GM19468 (cell line): ENCODE data around the gene CLEC4F.
"Not testable (repeated sequence)": the region's sequence is repeated elsewhere in the genome, so short reads cannot be mapped to it uniquely, and the experiment has no call there.

Experiments used
- ATAC-seq: cut with Tn5 transposase; IDR thresholded peaks from one replicate; pipeline ENCODE4 v1.9.1; 2021; ENCODE audit warnings: mild to moderate bottlenecking, moderate library complexity, moderate number of reproducible peaks; ENCODE audit not compliant: unreplicated experiment; ENCODE audit errors: extremely low read depth

The CLEC4F gene

GRCh38 chr2:70828115-70828514, 7.7 kb upstream of the CLEC4F start:
- no peak for ATAC-seq

- ATAC-seq, result no peak
Observed at GRCh38 chr2:70827388-70827787, 7.0 kb upstream of the CLEC4F start.

- no peak for ATAC-seq
Observed at GRCh38 chr2:70826696-70827350, 6.4 kb upstream of the CLEC4F start.

- ATAC-seq, result no peak
Observed at GRCh38 chr2:70823249-70823648, 2.9 kb upstream of the CLEC4F start.

GRCh38 chr2:70822843-70823242, 2.4 kb upstream of the CLEC4F start:
- no peak for ATAC-seq

GRCh38 chr2:70817284-70817954, 3.0 kb downstream of the CLEC4F start:
- no peak for ATAC-seq

- ATAC-seq, result no peak
Observed at GRCh38 chr2:70816726-70817125, 3.7 kb downstream of the CLEC4F start.

- no peak for ATAC-seq
Observed at GRCh38 chr2:70808983-70809958, 11.1 kb downstream of the CLEC4F start.

GRCh38 chr2:70807828-70808118, 12.6 kb downstream of the CLEC4F start:
- ATAC-seq, result no peak

GRCh38 chr2:70807102-70807827, 13.1 kb downstream of the CLEC4F start:
- ATAC-seq, result no peak

- ATAC-seq, result no peak
Observed at GRCh38 chr2:70806620-70807019, 13.8 kb downstream of the CLEC4F start.

GRCh38 chr2:70806013-70806412, 14.4 kb downstream of the CLEC4F start:
- ATAC-seq, result no peak

- no peak for ATAC-seq
Observed at GRCh38 chr2:70801607-70802263, 18.7 kb downstream of the CLEC4F start.

GRCh38 chr2:70799706-70800105, 20.7 kb downstream of the CLEC4F start:
- ATAC-seq, result no peak

GRCh38 chr2:70797996-70798395, 22.4 kb downstream of the CLEC4F start:
- ATAC-seq, result not testable (repeated sequence)

GRCh38 chr2:70797506-70797905, 22.9 kb downstream of the CLEC4F start:
- ATAC-seq, result no peak

- ATAC-seq, result no peak
Observed at GRCh38 chr2:70796262-70796661, 24.1 kb downstream of the CLEC4F start.

- ATAC-seq, result no peak
Observed at GRCh38 chr2:70795164-70795995, 25.0 kb downstream of the CLEC4F start.

GRCh38 chr2:70793450-70793849, 26.9 kb downstream of the CLEC4F start:
- ATAC-seq, result no peak
